ENCODE results near the gene SFXN5. TPM values are rescaled to one million over a fixed set of nuclear protein-coding genes. Genes with fewer than 3 reads are reported as not detected.

The SFXN5 gene
- total and polyA plus RNA-seq, 2 of the 8 experiments (the other 6 are each of a cell fraction or from before 2014, with no cell fraction given) = 29.3 to 33.1 TPM

GRCh38 chr2:72973566-72974435, 97.7 kb downstream of the SFXN5 start (continued):
- TF ChIP-seq RFX5 (IDR thresholded peaks at IDR 0.05; ENCODE audit: borderline replicate concordance, low read depth, low read length) (no peak), CTBP2 (IDR thresholded peaks at IDR 0.05; ENCODE audit: borderline replicate concordance, insufficient read depth, insufficient read length, low read length) (no peak), BCL11A (IDR thresholded peaks at IDR 0.05; ENCODE audit: low read depth in 2 of 2, low read length in 2 of 2) (no peak)
